Fibroblast of upper back skin (primary cell): Measurements from ENCODE around the gene ZNF595.
"Not testable (repeated sequence)": the region's sequence is repeated elsewhere in the genome, so short reads cannot be mapped to it uniquely, and the experiment has no call there.

Source experiments
- DNase-seq: peaks from one replicate; pipeline ENCODE4 v3.0.0-alpha.2; 2013

ZNF595 gene

DNA sequence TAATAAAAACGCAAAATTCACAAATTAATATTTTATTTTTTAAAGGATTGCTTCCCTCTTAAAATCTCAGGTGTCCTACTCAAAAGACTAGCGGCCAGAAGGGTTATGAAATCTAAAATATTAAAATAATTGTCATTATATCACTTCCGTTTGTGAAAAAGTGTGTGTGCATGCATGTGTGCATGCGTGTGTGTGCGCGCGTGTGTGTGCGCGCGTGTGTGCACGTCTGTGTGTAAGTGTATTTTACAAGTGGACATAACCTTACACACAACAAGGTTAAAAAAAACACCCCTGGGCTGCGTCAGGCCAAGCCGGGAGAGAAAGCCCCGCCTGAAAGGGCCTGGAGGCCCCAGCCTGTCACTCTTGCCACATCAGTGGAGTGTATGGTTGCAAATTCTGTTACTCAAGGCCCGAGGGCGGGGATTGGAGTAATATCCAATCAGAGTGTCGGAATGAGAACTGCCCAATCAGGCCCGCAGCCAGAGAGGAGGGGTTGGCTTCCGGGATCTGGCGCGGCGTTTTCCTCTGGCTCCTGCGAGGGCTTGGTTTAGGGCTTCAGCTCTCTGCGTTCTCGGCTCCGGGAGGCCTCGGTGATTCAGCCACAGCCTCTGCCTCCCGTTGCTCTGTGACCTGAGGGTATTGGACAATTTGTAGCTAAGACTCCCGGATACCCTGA is at the start of gene ZNF595:
Gene ZNF595, plus strand, starts transcription at position 518 of the 676 bp plus-strand sequence. CDS start 168 bp downstream, outside the sequence.
- not testable (repeated sequence) for DNase-seq

- not testable (repeated sequence) for DNase-seq
Measured at GRCh38 chr4:9937-10870, 42.9 kb upstream of the ZNF595 start.

GRCh38 chr4:11095-11815 is 41.9 kb upstream of the ZNF595 start:
- not testable (repeated sequence) for DNase-seq

- not testable (repeated sequence) for DNase-seq
Measured at GRCh38 chr4:11816-12417, 41.2 kb upstream of the ZNF595 start.

- DNase-seq: not testable (repeated sequence)
Measured at GRCh38 chr4:18128-18527, 35.0 kb upstream of the ZNF595 start.

DNA sequence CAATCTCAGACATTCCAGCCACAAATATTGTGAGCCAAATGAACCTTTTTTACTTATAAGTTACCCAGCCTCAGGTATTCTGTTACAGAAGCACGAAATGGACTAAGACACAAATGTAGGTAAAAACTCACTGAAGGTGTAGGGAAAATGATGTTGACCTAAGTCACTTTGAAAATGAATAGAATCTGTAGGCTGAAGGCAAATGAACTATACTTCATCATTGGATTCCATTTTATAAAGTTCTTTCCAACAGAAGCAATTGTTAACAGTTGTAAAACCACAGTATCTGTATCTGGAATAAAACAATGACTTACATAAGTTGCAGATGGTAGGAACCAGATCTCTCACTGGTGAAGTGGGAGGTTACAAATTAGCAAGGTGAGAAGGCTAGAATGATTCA is 34.5 kb upstream of the ZNF595 start:
- not testable (repeated sequence) for DNase-seq

GRCh38 chr4:22882-23281 is 30.2 kb upstream of the ZNF595 start:
- not testable (repeated sequence) for DNase-seq

DNA sequence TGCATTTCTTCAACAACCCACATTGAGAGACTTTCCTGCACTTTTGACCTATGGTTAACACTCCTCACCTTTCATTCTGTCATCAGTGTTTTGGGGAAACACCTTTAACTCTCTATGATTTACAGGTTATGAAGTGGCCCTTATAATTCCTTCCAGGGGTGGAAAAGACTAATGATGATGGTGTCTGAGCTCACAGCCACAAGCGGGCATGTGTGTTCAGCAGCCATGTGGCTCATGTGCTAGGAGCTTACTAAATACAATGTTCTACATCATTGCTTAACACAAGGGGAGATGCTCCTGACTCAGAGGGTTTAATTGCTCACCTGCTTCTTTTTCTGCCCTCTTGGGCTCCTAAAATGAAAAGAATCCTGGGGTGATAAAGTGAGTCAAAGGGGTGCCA is 28.8 kb upstream of the ZNF595 start:
- DNase-seq: not testable (repeated sequence)

- DNase-seq: not testable (repeated sequence)
Measured at GRCh38 chr4:27501-27900, 25.6 kb upstream of the ZNF595 start.

GRCh38 chr4:28767-29542 is 24.2 kb upstream of the ZNF595 start:
- DNase-seq: not testable (repeated sequence)

DNA sequence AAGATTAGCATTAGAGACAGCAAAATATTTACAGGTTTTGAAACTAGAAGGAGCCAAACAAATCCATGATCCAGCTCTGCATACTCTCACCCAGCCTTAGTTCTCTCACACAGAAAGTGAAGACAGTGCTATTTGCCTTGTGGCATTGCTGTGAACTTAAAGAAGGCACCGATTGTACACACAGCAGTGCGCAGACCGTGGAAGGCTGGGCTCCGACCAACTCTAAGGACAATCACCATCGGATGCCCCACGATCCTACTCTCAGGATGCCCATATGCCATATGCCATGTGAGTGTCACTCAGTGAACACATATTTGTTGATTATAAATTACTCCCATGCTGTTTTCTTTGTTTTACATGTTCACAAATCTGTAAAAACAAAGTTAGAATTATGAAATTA is 19.8 kb upstream of the ZNF595 start:
- not testable (repeated sequence) for DNase-seq

DNA sequence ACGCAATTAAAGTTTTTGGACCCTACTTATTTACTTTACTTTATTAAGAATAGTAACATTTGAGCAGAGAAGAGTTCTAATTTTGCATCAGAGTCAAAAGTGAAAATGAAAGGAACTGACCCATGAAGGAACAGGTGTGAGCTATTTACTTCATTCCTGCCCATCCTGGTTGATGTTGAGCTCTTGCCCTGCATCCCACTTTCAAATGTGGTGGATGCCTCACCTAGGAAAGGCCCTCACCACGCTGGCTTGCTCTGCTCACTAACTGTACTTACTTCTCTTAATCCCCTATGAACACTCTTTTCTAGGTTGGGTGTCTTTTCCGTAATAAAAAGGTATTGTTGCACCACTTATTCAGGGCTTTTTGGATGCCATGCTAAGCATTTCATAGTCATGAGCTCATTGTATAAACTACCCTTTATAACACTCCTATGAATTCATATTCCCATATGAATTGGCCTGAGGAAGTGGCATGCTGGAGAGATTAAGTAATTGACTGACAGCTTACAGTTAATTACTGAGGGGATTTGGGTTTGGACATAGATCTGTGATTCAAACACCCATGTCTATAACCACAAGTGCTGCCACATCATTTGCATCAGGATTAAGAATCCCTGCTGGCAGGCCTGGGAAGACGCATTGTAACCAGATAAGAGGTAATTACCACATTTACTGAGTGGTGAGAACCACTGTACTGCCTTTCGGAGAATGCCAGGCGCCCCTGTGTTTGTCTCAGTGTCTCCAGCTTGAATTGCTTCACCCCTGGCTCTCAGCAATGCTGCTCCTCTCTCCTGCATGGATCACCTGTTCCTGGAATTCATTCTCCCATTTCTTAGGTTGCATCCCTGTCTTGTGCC is 16.3 kb upstream of the ZNF595 start:
- not testable (repeated sequence) for DNase-seq

DNA sequence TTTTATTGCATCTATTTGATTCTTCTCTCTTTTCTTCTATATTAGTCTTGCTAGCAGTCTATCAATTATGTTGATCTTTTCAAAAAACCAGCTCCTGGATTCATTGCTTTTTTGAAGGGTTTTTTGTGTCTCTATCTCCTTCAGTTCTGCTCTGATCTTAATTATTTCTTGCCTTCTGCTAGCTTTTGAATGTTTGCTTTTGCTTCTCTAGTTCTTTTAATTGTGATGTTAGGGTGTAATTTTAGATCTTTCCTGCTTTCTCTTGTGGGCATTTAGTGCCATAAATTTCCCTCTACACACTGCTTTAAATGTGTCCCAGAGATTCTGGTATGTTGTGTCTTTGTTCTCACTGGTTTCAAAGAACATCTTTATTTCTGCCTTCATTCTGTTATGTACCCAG is 14.9 kb upstream of the ZNF595 start:
- DNase-seq: not testable (repeated sequence)

- DNase-seq: not testable (repeated sequence)
Measured at GRCh38 chr4:43375-43774, 9.7 kb upstream of the ZNF595 start.

DNA sequence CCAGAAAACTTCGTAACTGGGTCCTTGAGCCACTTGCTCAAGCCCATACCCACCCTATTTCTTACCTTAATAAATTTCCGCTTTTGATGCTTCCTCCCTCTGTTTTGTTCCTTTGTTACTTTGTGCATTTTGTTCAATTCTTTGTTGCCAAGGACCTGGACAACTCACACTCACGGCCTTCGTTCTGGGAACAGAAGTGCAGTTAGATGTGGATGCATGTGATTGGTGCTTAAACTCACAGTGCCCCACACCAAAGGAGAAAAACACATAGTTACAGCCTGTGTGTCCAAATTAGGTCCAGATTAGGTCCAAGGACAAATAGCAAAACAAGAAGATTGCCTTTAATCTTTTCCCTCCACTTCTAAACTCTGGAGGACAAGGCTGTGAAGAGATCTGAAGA is 1.9 kb upstream of the ZNF595 start:
- DNase-seq: not testable (repeated sequence)

DNA sequence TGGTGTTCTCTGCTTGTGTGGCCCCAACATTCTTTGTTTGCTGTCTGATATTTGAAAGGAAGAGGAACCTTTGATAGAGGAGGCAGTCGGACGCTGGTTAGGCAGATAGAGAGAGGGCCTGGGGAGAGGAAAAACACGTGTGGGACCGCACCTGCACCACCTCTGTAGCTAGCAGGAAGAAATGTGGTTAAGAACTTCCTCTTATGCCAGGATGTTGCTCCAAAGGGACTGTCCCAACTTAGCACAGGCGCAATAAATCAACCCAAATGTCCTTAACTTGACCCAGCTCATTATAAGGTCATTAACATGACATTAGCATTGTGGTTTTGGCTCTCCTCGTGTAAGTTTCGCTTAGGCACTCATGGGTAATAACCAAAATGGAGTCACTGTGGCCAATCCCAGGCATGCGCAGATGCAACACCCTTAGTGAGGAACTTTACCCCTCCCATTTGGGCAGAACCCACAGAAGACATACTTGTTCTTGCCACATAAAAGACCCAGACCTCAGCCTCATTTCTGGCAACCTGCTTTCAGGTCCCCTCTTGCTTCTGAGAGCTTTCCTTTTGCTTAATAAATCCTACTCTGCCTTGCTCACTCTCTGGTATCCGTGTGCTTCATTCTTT is 1.4 kb upstream of the ZNF595 start:
- DNase-seq: not testable (repeated sequence)

DNA sequence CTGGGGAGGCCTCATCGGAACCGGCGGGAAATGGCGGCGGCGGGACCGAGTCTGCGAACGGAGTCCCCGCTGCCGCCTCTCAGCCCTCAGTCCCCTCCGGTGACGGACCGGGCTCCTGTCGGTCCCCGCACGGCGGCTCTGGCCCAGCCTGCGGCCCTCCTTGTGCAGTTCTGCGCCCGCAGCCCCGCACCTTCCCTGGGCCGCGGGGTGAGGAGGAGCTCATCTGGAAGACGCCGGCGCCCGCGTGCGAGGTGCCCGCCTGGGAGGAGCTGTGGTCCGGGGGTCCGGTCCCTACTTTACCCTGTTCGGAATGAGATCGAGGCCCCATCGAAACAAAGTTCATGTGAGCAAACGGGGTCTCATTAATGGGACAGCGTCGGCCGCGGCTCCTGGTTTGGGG is 400 bp downstream of the ZNF595 start:
- DNase-seq: not testable (repeated sequence)

DNA sequence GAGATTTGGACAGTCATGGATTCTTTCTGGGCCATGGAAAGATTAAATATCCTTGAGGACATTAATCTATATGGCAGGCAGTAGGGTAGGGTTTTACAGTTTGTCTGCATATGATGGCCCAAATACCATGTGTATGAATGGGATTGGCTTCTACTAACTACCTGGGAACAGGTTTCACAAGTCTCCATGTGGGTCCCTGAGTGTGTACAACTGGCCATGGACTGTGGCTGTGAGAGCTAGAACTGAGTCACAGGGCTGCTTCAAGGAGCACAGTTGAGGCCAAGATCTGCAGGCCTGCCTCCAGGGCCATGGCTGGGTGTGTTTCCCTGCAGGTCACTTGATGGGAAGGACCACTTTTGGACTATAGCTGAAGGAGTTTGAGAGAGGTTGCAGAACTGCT is 11.6 kb downstream of the ZNF595 start:
- not testable (repeated sequence) for DNase-seq

DNA sequence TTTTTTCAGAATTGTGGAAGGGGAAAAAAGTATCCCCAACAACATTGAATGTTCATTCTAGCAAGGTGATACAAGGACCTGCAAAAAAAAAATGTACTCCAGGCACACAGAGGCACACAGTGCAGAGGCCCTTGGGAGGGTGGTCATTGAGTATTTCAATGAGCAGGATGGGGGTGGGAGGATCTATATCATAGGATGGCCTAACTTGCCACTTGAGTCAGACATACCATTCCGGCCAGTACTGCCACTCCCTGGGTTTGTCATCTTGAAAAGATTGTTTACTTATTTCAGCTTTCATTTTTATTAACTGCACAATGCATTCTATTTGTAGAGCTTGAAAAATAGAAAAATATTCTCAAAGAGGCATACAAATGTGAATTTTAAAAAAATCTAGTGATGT is 18.7 kb downstream of the ZNF595 start:
- no peak for DNase-seq

GRCh38 chr4:85951-86350 is 32.8 kb downstream of the ZNF595 start:
- DNase-seq: no peak
